Glutamatergic neuron (in vitro differentiated cells): ENCODE results near the gene MSH4. TPM values are rescaled to one million over a fixed set of nuclear protein-coding genes. Genes with fewer than 3 reads are reported as not detected.

Experiments used
- DNase-seq: peaks from one replicate; pipeline ENCODE4 v3.0.0; 2022
- H3K27ac Mint-ChIP-seq: one replicate; pipeline ENCODE4 v1.8.0; 2020; ENCODE audit warnings: mild to moderate bottlenecking, mixed read lengths, inconsistent platforms; ENCODE audit not compliant: unreplicated experiment
- H3K27me3 Mint-ChIP-seq: one replicate; pipeline ENCODE4 v1.8.0; 2020; ENCODE audit warnings: mild to moderate bottlenecking, moderate library complexity, mixed read lengths, inconsistent platforms; ENCODE audit not compliant: unreplicated experiment
- H3K36me3 Mint-ChIP-seq: one replicate; pipeline ENCODE4 v1.8.0; 2020; ENCODE audit warnings: mild to moderate bottlenecking, mixed read lengths, inconsistent platforms; ENCODE audit not compliant: unreplicated experiment
- H3K4me1 Mint-ChIP-seq: one replicate; pipeline ENCODE4 v1.8.0; 2020; ENCODE audit warnings: mild to moderate bottlenecking, low read depth, mixed read lengths, inconsistent platforms; ENCODE audit not compliant: unreplicated experiment
- H3K4me3 Mint-ChIP-seq: one replicate; pipeline ENCODE4 v1.8.0; 2020; ENCODE audit warnings: mild to moderate bottlenecking, mixed read lengths, inconsistent platforms; ENCODE audit not compliant: unreplicated experiment
- H3K9me3 Mint-ChIP-seq: one replicate; pipeline ENCODE4 v1.8.0; 2020; ENCODE audit warnings: mild to moderate bottlenecking, moderate library complexity, mixed read lengths, inconsistent platforms; ENCODE audit not compliant: unreplicated experiment
- CTCF ChIP-seq: fragments of 200-600 bp; sonication (generic); IDR thresholded peaks from one replicate; pipeline ENCODE4 v1.5.0; 2021; ENCODE audit not compliant: partially characterized antibody, unreplicated experiment
- total RNA-seq: library from RNA; stranded (reverse); fragmentation: NEBNext Ultra II Directional; extraction: Animal tissue kit (Norgen Biotek cat#: 25700); gene quantifications from one replicate; pipeline ENCODE4 v1.2.1, GENCODE V29; 2021; ENCODE audit not compliant: unreplicated experiment

Gene MSH4
- total RNA-seq, 1 donor from 2014 or later, result 0.20 TPM

GRCh38 chr1:75950176-75950575 is 153.5 kb downstream of the MSH4 start:
- no peak for TF ChIP-seq CTCF
- Mint-ChIP-seq H3K4me3 (no peak overlapping the region), H3K27ac (no peak overlapping the region), H3K4me1 (no peaks in the 10 kb centered on the region), H3K36me3 (no peaks in the 10 kb centered on the region), H3K9me3 (peaks cover 2% of the 10 kb centered on the region), H3K27me3 (no peaks in the 10 kb centered on the region)
- DNase-seq, result no peak

- H3K4me1 Mint-ChIP-seq, result no peaks in the 10 kb centered on the region
- H3K4me3 Mint-ChIP-seq, result no peak overlapping the region
- TF ChIP-seq CTCF, result no peak
- no peaks in the 10 kb centered on the region for H3K9me3 Mint-ChIP-seq
- DNase-seq, result no peak
- no peaks in the 10 kb centered on the region for H3K27me3 Mint-ChIP-seq
- H3K36me3 Mint-ChIP-seq, result no peaks in the 10 kb centered on the region
- H3K27ac Mint-ChIP-seq, result no peak overlapping the region
Observed at GRCh38 chr1:75952016-75952415, 155.3 kb downstream of the MSH4 start.

GRCh38 chr1:75953461-75953860 is 156.8 kb downstream of the MSH4 start:
- Mint-ChIP-seq H3K4me3 (no peak overlapping the region), H3K27ac (no peak overlapping the region), H3K36me3 (no peaks in the 10 kb centered on the region), H3K9me3 (no peaks in the 10 kb centered on the region), H3K27me3 (no peaks in the 10 kb centered on the region), H3K4me1 (no peaks in the 10 kb centered on the region)
- no peak for DNase-seq
- no peak for TF ChIP-seq CTCF

- Mint-ChIP-seq H3K27ac (no peak overlapping the region), H3K9me3 (no peaks in the 10 kb centered on the region), H3K36me3 (no peaks in the 10 kb centered on the region), H3K27me3 (no peaks in the 10 kb centered on the region), H3K4me1 (no peaks in the 10 kb centered on the region), H3K4me3 (no peak overlapping the region)
- TF ChIP-seq CTCF, result no peak
- DNase-seq, result no peak
Observed at GRCh38 chr1:75954586-75954985, 157.9 kb downstream of the MSH4 start.

Other genes starting within 250 kb of the MSH4 start
- 15.4 TPM for gene SLC44A5, start 185.8 kb upstream of the MSH4 start, total RNA-seq
- gene ACADM, start 72.2 kb upstream of the MSH4 start, total RNA-seq, result 70.3 TPM
- 70.8 TPM for gene RABGGTB, start 10.6 kb upstream of the MSH4 start, total RNA-seq
- gene ASB17, start 135.5 kb downstream of the MSH4 start, total RNA-seq, result not detected